Hematopoietic multipotent progenitor cell treated with erythropoietin and hydrocortisone succinate and interleukin-3 and kit ligand, for 8 days (in vitro differentiated cells): ENCODE results near the gene LRRC4.

Source experiments
- DNase-seq: peaks from one replicate; pipeline ENCODE4 v3.0.0-alpha.2; 2015

The LRRC4 gene

GRCh38 chr7:128030654-128031611 lies at the start of gene LRRC4:
Gene LRRC4 (minus strand): TSS chr7:128031437. CDS start chr7:128030640, 797 bp downstream.
- DNase-seq, result peak; percentile 58

- DNase-seq, result no peak
Observed at GRCh38 chr7:128080169-128080568, 48.9 kb upstream of the LRRC4 start.

GRCh38 chr7:128078309-128078708 lies 47.1 kb upstream of the LRRC4 start:
- DNase-seq, result no peak

GRCh38 chr7:128076796-128077271 lies 45.6 kb upstream of the LRRC4 start:
- DNase-seq, result no peak

GRCh38 chr7:128076196-128076795 lies 45.1 kb upstream of the LRRC4 start:
- DNase-seq, result no peak

GRCh38 chr7:128075242-128076095 lies 44.2 kb upstream of the LRRC4 start:
- no peak for DNase-seq

- no peak for DNase-seq
Observed at GRCh38 chr7:128074736-128075135, 43.5 kb upstream of the LRRC4 start.

- DNase-seq, result no peak
Observed at GRCh38 chr7:128074336-128074735, 43.1 kb upstream of the LRRC4 start.

GRCh38 chr7:128073671-128074310 lies 42.6 kb upstream of the LRRC4 start:
- DNase-seq, result no peak

GRCh38 chr7:128071801-128072200 lies 40.6 kb upstream of the LRRC4 start:
- no peak for DNase-seq

GRCh38 chr7:128071376-128071775 lies 40.1 kb upstream of the LRRC4 start:
- DNase-seq, result no peak

- DNase-seq, result no peak
Observed at GRCh38 chr7:128069373-128070364, 38.4 kb upstream of the LRRC4 start.

GRCh38 chr7:128068785-128069184 lies 37.5 kb upstream of the LRRC4 start:
- no peak for DNase-seq

- no peak for DNase-seq
Observed at GRCh38 chr7:128067983-128068382, 36.7 kb upstream of the LRRC4 start.

- no peak for DNase-seq
Observed at GRCh38 chr7:128066858-128067257, 35.6 kb upstream of the LRRC4 start.

GRCh38 chr7:128066395-128066794 lies 35.2 kb upstream of the LRRC4 start:
- no peak for DNase-seq

- no peak for DNase-seq
Observed at GRCh38 chr7:128065872-128066271, 34.6 kb upstream of the LRRC4 start.

- DNase-seq, result no peak
Observed at GRCh38 chr7:128063088-128063487, 31.9 kb upstream of the LRRC4 start.

GRCh38 chr7:128060018-128060417 lies 28.8 kb upstream of the LRRC4 start:
- no peak for DNase-seq

- DNase-seq, result no peak
Observed at GRCh38 chr7:128059143-128059988, 28.1 kb upstream of the LRRC4 start.
